ENCODE data around the gene PCYT1A.

DNA sequence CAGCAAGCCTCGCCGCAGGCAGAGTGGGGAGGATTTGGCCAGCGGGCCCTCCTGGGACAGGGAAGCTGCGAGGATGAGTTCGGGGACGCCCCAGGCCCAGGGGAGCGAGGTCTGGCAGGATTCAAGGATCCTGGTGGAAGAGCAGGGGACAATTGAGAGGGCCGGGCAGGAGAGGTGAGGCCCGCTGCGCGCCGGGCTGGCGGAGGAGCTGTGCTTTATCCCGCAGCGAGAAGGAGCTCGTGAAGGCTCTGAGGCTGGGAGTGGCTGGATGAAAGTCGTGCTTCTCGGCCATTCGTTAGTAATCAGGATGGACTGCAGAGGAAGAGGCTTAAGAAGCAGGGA, 67.6 kb downstream of the PCYT1A start:
- TF ChIP-seq EZH2 (IDR thresholded peaks at IDR 0.05; ENCODE audit: borderline replicate concordance, low read length), result no peak
- TF ChIP-seq, protein P1, sequence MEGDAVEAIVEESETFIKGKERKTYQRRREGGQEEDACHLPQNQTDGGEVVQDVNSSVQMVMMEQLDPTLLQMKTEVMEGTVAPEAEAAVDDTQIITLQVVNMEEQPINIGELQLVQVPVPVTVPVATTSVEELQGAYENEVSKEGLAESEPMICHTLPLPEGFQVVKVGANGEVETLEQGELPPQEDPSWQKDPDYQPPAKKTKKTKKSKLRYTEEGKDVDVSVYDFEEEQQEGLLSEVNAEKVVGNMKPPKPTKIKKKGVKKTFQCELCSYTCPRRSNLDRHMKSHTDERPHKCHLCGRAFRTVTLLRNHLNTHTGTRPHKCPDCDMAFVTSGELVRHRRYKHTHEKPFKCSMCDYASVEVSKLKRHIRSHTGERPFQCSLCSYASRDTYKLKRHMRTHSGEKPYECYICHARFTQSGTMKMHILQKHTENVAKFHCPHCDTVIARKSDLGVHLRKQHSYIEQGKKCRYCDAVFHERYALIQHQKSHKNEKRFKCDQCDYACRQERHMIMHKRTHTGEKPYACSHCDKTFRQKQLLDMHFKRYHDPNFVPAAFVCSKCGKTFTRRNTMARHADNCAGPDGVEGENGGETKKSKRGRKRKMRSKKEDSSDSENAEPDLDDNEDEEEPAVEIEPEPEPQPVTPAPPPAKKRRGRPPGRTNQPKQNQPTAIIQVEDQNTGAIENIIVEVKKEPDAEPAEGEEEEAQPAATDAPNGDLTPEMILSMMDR (conservative IDR thresholded peaks at IDR 0.05 in 1 of 2, IDR thresholded peaks at IDR 0.05 in 1 of 2; ENCODE audit: extremely low read depth in 1 of 2, insufficient read depth in 1 of 2, low read depth in 1 of 2, low read length in 2 of 2), result no peak

Data from mammary epithelial cell (primary cell).